RPMI7951 (cell line): Measurements from ENCODE around the gene BATF2. TPM values are rescaled to one million over a fixed set of nuclear protein-coding genes. Genes with fewer than 3 reads are reported as not detected.
"Not testable (repeated sequence)": the region's sequence is repeated elsewhere in the genome, so short reads cannot be mapped to it uniquely, and the experiment has no call there.

Source experiments
- DNase-seq: peaks from one replicate; pipeline ENCODE4 v3.0.0-alpha.2; 2012; ENCODE audit warnings: low read depth
- total RNA-seq: library from RNA; depleted of rRNA; stranded (reverse); fragments of >200 nt; shearing (Covaris generic); gene quantifications from 2 replicates; pipeline ENCODE4 v1.2.3, GENCODE V29; 2014; rRNA removed

BATF2 gene
- 0.59 and 0.84 TPM in 2 replicates for total RNA-seq

- peak; percentile 88 for DNase-seq
These were observed at the start of gene BATF2 for GRCh38 chr11:64996710-64997380. TSS of gene BATF2 (minus strand) at chr11:64996971. CDS start at chr11:64996914, 57 bp downstream.

GRCh38 chr11:65045728-65046127 lies 49.0 kb upstream of the BATF2 start:
- DNase-seq, result no peak

DNA sequence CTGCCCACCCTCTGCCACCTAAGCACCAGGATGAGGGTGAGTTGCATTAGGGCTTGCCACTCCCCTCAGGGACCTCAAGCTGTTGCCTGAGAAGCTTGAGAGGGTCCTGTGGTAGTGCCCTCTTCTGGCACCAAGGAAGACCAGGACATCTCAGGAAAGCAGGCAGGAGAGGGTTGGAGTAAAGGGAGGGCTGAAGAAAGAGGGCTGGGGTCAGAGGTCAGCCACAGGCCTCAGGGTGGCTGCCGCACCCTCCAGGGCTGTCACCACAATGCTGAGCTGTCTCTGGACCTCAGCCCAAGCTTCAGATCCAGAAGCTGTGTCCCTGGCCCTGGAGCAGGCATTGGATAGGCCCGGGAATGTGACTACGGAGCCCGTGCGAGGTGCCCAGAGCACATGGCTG lies 48.3 kb upstream of the BATF2 start:
- DNase-seq, result no peak

- peak; percentile 53 for DNase-seq
These were observed 47.2 kb upstream of the BATF2 start for GRCh38 chr11:65043881-65044501.

GRCh38 chr11:65042891-65043290 lies 46.1 kb upstream of the BATF2 start:
- DNase-seq, result no peak

GRCh38 chr11:65040847-65041622 lies 44.3 kb upstream of the BATF2 start, which contains the start of gene SAC3D1:
TSS of gene SAC3D1 (plus strand) at chr11:65041210. CDS start at chr11:65041293, 83 bp downstream.
- DNase-seq, result peak; percentile 96

- DNase-seq, result no peak
These were observed 43.7 kb upstream of the BATF2 start for GRCh38 chr11:65040520-65040846.

DNA sequence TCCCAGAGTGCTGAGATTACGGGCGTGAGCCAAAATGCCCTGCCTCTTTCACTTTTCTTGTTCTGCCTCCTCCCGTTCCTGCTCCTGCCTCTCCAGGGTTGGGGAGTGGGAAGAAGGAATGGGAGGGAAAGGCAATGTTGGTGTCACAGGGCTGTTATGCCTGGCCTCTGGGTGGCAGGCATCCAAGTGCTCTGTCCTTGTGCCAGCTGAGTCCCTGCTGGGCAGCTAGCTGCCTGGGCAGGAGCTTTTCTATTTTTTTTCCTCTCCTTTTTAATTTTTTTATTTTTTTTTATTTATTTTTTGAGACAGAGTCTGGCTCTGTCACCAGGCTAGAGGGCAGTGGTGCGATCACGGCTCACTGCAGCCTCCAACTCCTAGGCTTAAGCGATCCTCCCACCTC lies 40.2 kb upstream of the BATF2 start:
- DNase-seq, result no peak

- DNase-seq, result no peak
These were observed 38.8 kb upstream of the BATF2 start for GRCh38 chr11:65035579-65035978.

DNA sequence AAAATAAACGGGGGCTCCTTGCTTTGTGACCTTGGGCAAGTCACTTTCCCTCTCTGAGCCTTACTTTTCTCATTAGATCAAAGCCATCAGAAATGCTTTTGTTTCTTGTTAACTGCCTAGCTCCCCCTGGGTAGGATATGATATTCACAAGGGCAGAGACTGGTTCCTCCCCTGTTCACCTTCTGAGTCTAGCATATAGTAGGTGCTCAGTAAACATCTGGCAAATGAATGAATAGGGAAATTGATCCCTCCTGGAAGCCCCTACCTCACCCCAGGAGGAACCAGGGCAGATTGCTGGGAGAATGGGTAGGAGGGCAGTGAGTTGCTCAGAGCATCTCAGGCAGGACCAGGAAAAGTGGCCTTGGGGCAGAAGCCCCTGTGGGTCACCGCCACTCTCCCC lies 37.7 kb upstream of the BATF2 start:
- no peak for DNase-seq

- no peak for DNase-seq
These were observed 35.4 kb upstream of the BATF2 start for GRCh38 chr11:65032216-65032615.

DNA sequence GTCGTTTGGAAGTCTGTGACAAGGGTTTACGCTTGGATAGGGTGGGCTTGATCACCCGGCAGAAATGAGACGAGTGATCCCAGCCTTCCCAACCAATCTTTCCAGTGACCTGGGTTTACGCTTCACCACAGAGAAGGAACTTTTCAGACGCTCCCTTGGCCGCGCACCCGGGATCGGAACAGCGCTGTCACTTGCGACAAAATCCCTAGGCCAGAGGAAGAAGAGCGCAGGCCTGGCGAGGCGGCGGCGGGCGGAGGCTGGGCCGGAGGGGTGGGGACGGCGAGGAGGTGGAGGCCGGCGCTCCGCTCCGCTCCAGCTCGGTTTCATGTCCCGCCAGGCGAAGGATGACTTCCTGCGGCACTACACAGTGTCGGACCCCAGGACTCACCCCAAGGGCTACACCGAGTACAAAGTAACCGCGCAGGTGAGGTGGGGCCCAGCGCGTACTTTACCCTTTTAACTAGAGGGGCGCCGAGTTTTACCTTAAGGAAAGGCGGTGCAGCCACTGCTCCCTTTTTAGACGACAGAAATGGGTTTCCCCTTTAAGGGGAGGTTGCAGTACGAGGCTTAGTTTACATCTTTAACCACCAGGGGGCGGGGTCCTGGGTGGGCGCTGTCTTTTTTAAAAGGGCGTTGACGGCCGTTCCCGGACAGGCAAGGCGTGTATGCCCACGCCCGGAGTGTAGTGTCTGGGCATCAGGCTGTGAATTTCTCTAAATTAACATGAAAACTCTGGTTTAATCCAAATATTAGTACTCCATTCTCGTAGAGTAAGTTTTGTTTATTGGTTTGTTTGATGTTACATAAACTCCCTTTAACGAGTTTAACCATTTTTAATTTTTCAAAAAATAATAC lies 30.7 kb upstream of the BATF2 start, which contains the start of gene SNX15:
Gene SNX15 (plus strand): TSS at position 227 of the 855 bp plus-strand sequence. CDS start 99 bp downstream, at position 326.
- peak; percentile 97 for DNase-seq

GRCh38 chr11:65026810-65027209 lies 30.0 kb upstream of the BATF2 start:
- no peak for DNase-seq

GRCh38 chr11:65023502-65023901 lies 26.7 kb upstream of the BATF2 start:
- DNase-seq, result not testable (repeated sequence)

GRCh38 chr11:65021509-65021908 lies 24.7 kb upstream of the BATF2 start:
- no peak for DNase-seq

DNA sequence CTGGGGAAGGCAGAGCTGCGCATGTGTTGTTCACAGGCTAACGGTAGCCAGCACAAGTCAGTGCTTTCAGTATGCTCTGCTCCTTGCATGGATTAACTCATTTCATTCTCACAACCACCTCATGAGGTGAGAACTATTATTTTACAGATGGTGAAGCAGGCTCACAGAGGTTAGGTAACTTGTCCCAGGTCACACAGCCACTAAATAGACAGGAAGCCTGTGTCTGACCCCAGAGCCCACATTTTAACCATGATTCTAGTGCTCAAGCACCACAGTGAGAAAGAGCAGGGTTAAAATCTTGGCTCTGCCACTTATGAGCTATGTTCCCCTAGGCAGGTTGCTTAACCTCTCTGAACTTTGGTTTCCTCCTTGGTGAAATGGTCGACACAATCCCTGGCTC lies 24.2 kb upstream of the BATF2 start:
- no peak for DNase-seq

GRCh38 chr11:65019824-65020223 lies 23.1 kb upstream of the BATF2 start:
- DNase-seq, result no peak

GRCh38 chr11:65017937-65018336 lies 21.2 kb upstream of the BATF2 start:
- DNase-seq, result no peak

- DNase-seq, result no peak
These were observed 19.9 kb upstream of the BATF2 start for GRCh38 chr11:65016705-65017104.

DNA sequence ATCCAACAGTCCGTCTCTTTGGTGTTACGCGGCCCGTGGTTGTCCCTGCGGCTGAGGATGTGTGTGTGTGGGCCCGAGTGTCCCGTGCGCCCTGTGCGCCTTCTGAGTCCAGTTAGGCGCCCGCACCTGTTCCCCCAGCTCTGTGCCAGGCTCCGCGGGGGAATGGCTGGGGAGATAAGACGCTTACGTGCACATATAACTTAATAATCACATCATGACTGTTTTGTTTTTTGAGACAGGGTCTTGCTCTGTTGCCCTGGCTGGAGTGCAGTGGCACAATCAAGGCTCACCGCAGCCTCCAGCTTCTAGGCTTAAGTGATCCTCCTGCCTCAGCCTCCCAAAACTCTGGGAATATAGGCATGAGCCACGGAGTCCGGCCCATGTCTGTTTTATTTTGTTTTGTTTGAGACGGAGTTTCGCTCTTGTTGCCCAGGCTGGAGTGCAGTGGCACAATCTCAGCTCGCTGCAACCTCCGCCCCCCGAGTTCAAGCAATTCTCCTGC lies 18.0 kb upstream of the BATF2 start:
- DNase-seq, result no peak

- peak; percentile 87 for DNase-seq
These were observed 17.3 kb upstream of the BATF2 start, which contains the start of gene ARL2 for GRCh38 chr11:65013888-65014725. TSS of gene ARL2 (plus strand) at chr11:65014160. CDS start at chr11:65014208, 48 bp downstream.
